CD4-positive, alpha-beta T cell (primary cell): ENCODE measurements around the gene RNASEH2B. TPM values are rescaled to one million over a fixed set of nuclear protein-coding genes. Genes with fewer than 3 reads are reported as not detected.

Experiments
- ATAC-seq: fragments of 200-7000 bp; cut with Tn5 transposase; one replicate; pipeline ENCODE4 v1.10.0; 2022; ENCODE audit warnings: mild to moderate bottlenecking; ENCODE audit not compliant: poor library complexity
- CTCF ChIA-PET: fragments of 350-600 bp; sonication (Branson Sonifier 250); formaldehyde crosslinking; loops from one replicate; lab custom pipeline; 2021; ENCODE audit warnings: antibody characterized with exemption, inconsistent platforms; lab: Charles Lee
- POLR2A ChIA-PET: fragments of 350-600 bp; sonication (Branson Sonifier 250); formaldehyde crosslinking; loops from one replicate; lab custom pipeline; 2021; ENCODE audit warnings: antibody characterized with exemption, inconsistent platforms; lab: Charles Lee
- DNase-seq, 14 experiments: peaks; one replicate each; pipeline ENCODE4 v3.0.0-alpha.2; 2013 to 2020; ENCODE audit warnings: mixed read lengths in 2 of 14
- H3K27ac ChIP-seq, 2 donors: one replicate each; pipeline versions ENCODE4 v1.5.1 to v1.7.0; 2013; ENCODE audit warnings: low read length in 2 of 2, low read depth in 1 of 2, mild to moderate bottlenecking in 1 of 2
- H3K27me3 ChIP-seq, 2 experiments: 1 replicate in 1 of 2; 2 replicates in 1 of 2; pipeline versions ENCODE4 v1.6.1 to v1.7.0; 2013; ENCODE audit warnings: low read length in 2 of 2, control low read depth in 1 of 2, mild to moderate bottlenecking in 1 of 2, moderate library complexity in 1 of 2; ENCODE audit not compliant: insufficient read depth in 2 of 2, control insufficient read depth in 1 of 2
- H3K36me3 ChIP-seq: one replicate; pipeline ENCODE4 v1.6.1; 2013; ENCODE audit warnings: low read length, control low read depth; ENCODE audit not compliant: insufficient read depth
- H3K4me1 ChIP-seq: one replicate; pipeline ENCODE4 v1.6.1; 2013; ENCODE audit warnings: low read length, control low read depth; ENCODE audit not compliant: insufficient read depth
- H3K4me3 ChIP-seq: one replicate; pipeline ENCODE4 v1.5.1; 2013; ENCODE audit warnings: mild to moderate bottlenecking, low read length, moderate library complexity
- H3K9me3 ChIP-seq, 2 experiments: 1 replicate in 1 of 2; 2 replicates in 1 of 2; pipeline versions ENCODE4 v1.6.1 to v1.7.0; 2013; ENCODE audit warnings: low read length in 2 of 2, mild to moderate bottlenecking in 2 of 2, control low read depth in 1 of 2, moderate library complexity in 1 of 2; ENCODE audit not compliant: control insufficient read depth in 1 of 2, insufficient read depth in 1 of 2
- H3K27ac Mint-ChIP-seq: one replicate; pipeline ENCODE4 v1.8.0; 2020; ENCODE audit warnings: mixed read lengths
- H3K27me3 Mint-ChIP-seq: one replicate; pipeline ENCODE4 v1.8.0; 2021; ENCODE audit warnings: mixed read lengths
- H3K36me3 Mint-ChIP-seq: one replicate; pipeline ENCODE4 v1.8.0; 2021; ENCODE audit warnings: low read depth, mixed read lengths
- H3K4me1 Mint-ChIP-seq: one replicate; pipeline ENCODE4 v1.8.0; 2021; ENCODE audit warnings: low read depth, mixed read lengths
- H3K4me3 Mint-ChIP-seq: one replicate; pipeline ENCODE4 v1.8.0; 2020; ENCODE audit warnings: mild to moderate bottlenecking, mixed read lengths
- H3K9me3 Mint-ChIP-seq: one replicate; pipeline ENCODE4 v1.8.0; 2020; ENCODE audit warnings: mixed read lengths
- intact Hi-C, 2 experiments: fragments of 100-400 bp; cut with DNase I in 1 of 2; cut with micrococcal nuclease in 1 of 2; formaldehyde crosslinking; loops; one replicate each; pipeline versions ENCODE4 v1.15.1 to v1.9.0; 2023 to 2025; cut with DNase I, micrococcal nuclease
- total RNA-seq, 174 experiments: library from RNA in 2 of 174; stranded (reverse) in 2 of 174; gene quantifications; one replicate each; pipeline ENCODE4 v1.2.3 and lab custom pipeline; 2021 to 2026
- TF ChIP-seq, protein P1 (sequence below): fragments of 200-600 bp; IDR thresholded peaks from one replicate; pipeline ENCODE4 v1.8.0; 2022; ENCODE audit warnings: antibody characterized with exemption, mild to moderate bottlenecking

The RNASEH2B gene
- total RNA-seq, 2 experiments from 2014 or later, result 68.4 to 74.6 TPM

DNA sequence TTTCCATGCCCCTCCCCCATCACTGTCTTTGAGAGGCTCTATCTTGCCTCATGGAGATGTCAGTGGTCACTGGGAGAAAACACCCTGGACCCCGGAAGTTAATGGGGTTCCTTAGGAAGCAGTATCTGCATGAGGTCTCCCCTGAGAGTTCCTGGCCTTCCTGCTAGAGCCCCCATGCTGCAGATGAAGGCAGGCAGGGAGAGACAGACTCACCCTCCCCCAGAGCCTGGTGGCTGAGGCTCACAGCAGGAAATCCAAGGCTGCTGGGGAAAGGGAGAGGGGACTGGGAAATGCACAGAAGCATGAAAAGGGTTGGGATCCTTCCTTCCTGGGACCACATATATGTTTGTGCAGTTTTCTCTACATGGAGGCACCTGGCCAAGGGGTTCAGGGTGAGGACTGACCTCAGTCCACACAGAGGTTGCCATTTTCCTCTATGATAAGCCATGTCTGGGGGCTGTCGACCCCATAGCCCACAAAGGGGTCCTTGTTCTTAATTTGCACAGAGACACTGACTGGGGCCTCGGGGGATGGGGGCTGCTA, 95.4 kb downstream of the RNASEH2B start:
- TF ChIP-seq, protein P1, sequence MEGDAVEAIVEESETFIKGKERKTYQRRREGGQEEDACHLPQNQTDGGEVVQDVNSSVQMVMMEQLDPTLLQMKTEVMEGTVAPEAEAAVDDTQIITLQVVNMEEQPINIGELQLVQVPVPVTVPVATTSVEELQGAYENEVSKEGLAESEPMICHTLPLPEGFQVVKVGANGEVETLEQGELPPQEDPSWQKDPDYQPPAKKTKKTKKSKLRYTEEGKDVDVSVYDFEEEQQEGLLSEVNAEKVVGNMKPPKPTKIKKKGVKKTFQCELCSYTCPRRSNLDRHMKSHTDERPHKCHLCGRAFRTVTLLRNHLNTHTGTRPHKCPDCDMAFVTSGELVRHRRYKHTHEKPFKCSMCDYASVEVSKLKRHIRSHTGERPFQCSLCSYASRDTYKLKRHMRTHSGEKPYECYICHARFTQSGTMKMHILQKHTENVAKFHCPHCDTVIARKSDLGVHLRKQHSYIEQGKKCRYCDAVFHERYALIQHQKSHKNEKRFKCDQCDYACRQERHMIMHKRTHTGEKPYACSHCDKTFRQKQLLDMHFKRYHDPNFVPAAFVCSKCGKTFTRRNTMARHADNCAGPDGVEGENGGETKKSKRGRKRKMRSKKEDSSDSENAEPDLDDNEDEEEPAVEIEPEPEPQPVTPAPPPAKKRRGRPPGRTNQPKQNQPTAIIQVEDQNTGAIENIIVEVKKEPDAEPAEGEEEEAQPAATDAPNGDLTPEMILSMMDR, result no peak
- POLR2A ChIA-PET, result interaction anchor here (0.5 kb wide), 1 partner anchor 1075 kb away, joined by 3 read pairs; no protein-coding TSS in a partner anchor
- H3K4me3 ChIP-seq, result no peak overlapping the region
- no peaks in the 10 kb centered on the region for H3K9me3 ChIP-seq
- Mint-ChIP-seq H3K27me3 (peaks cover 23% of the 10 kb centered on the region), H3K4me1 (no peaks in the 10 kb centered on the region), H3K4me3 (no peak overlapping the region), H3K9me3 (no peaks in the 10 kb centered on the region), H3K27ac (no peak overlapping the region), H3K36me3 (no peaks in the 10 kb centered on the region)
- H3K27me3 ChIP-seq, result no peaks in the 10 kb centered on the region
- intact Hi-C loops, result no loop called here
- ATAC-seq (no peak), DNase-seq (no peak)
- CTCF ChIA-PET, result no interaction called here
- no peak overlapping the region for H3K27ac ChIP-seq
- no peaks in the 10 kb centered on the region for H3K4me1 ChIP-seq
- no peaks in the 10 kb centered on the region for H3K36me3 ChIP-seq

DNA sequence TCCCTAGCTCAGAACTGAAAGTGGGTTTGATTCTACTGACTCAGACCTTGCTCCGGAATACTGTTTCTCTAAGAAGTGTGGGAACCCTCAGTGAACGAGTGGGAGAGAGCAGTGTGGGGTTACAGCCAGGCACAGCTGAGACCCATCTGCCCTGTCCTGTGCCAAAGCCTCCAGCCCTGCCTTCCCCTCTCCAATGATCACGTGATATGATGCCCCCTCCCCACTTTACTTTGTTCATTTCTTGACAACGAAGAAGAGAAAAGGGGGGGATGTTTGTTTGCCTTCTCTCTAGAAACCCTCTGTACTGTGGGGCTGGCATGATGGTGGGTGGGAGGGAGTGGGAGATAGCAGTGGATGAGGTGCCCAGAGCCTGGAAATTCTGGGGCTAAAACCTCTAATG, 96.0 kb downstream of the RNASEH2B start:
- peaks cover 23% of the 10 kb centered on the region for H3K27me3 Mint-ChIP-seq
- no peak for ATAC-seq
- ChIA-PET POLR2A (no interaction called here), CTCF (no interaction called here)
- H3K27ac Mint-ChIP-seq, result no peak overlapping the region
- Histone ChIP-seq H3K4me3 (no peak overlapping the region), H3K4me1 (no peaks in the 10 kb centered on the region), H3K9me3 (no peaks in the 10 kb centered on the region), H3K27ac (no peak overlapping the region), H3K36me3 (no peaks in the 10 kb centered on the region), H3K27me3 (no peaks in the 10 kb centered on the region)
- no peak overlapping the region for H3K4me3 Mint-ChIP-seq
- no peak for DNase-seq
- no peaks in the 10 kb centered on the region for H3K4me1 Mint-ChIP-seq
- TF ChIP-seq, protein P1, result no peak
- no peaks in the 10 kb centered on the region for H3K9me3 Mint-ChIP-seq
- intact Hi-C loops, result no loop called here
- no peaks in the 10 kb centered on the region for H3K36me3 Mint-ChIP-seq

Other genes with a start within 250 kb of the RNASEH2B start
- not detected for gene DLEU7, start 66.1 kb upstream of the RNASEH2B start, total RNA-seq
- not detected for gene C13orf42, start 201.5 kb downstream of the RNASEH2B start, total RNA-seq